ENCODE results near the gene WRAP73. TPM values are rescaled to one million over a fixed set of nuclear protein-coding genes. Genes with fewer than 3 reads are reported as not detected.

Gene WRAP73
- total and polyA plus RNA-seq, 9 of the 15 experiments (the other 6 are each of a cell fraction or from before 2014, with no cell fraction given), result 4.3 to 51.8 (median 30.1) TPM

DNA sequence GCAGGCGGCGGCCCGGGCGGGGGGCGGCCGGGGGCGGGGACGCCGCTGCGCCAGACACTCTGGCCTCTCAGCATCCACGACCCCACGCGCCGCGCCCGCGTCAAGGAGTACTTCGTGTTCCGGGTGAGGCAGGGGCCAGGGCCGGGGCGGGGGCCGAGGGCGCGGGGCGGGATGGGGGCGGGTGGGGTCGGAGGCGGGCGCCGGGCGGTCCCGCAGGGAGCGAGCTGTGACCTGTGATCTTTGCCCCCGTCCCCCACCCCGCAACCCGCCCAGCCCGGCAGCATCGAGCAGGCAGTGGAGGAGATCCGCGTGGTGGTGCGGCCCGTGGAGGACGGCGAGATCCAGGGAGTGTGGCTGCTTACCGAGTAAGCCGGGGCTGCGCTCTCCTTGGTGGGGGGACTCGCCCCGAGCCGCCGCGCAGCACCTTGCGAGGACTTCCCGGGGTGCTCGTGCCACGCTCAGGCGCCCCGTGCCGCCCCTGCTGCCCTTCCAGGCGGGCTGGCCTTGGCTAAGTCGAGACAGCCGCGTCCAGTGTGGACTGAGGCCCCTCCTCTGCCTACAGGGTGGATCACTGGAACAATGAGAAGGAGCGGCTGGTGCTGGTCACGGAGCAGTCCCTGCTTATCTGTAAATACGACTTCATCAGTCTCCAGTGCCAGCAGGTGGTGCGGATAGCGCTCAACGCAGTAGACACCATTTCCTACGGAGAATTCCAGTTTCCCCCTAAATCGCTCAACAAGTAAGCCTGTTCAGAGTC lies 24.6 kb downstream of the WRAP73 start (continued):
- TF ChIP-seq MYBL2 (IDR thresholded peaks at IDR 0.05; ENCODE audit: low read depth) (no peak), MYBL2 (CRISPR knock-in tag; IDR thresholded peaks at IDR 0.05; ENCODE audit: borderline replicate concordance) (no peak), ARID1B (IDR thresholded peaks at IDR 0.05) (peak; percentile 84), ZNF717 (CRISPR knock-in tag; IDR thresholded peaks at IDR 0.05) (no peak), TAF1 (IDR thresholded peaks at IDR 0.05; ENCODE audit: control insufficient read depth, extremely low read depth, insufficient read depth, low read length, severe bottlenecking) (peak; percentile 25), TCFL5 (CRISPR knock-in tag; conservative IDR thresholded peaks at IDR 0.05) (no peak), GTF2A2 (tag; IDR thresholded peaks at IDR 0.05) (no peak), HDAC2 (IDR thresholded peaks at IDR 0.05) (no peak), NR3C1 (CRISPR knock-in tag; IDR thresholded peaks at IDR 0.05) (no peak), ZC3H11A (IDR thresholded peaks at IDR 0.05; ENCODE audit: low read depth, low read length) (no peak), KDM5B (IDR thresholded peaks at IDR 0.05; ENCODE audit: insufficient replicate concordance, low read depth, low read length) (no peak), TRIM24 (IDR thresholded peaks at IDR 0.05) (no peak)
- TF ChIP-seq, protein P1, sequence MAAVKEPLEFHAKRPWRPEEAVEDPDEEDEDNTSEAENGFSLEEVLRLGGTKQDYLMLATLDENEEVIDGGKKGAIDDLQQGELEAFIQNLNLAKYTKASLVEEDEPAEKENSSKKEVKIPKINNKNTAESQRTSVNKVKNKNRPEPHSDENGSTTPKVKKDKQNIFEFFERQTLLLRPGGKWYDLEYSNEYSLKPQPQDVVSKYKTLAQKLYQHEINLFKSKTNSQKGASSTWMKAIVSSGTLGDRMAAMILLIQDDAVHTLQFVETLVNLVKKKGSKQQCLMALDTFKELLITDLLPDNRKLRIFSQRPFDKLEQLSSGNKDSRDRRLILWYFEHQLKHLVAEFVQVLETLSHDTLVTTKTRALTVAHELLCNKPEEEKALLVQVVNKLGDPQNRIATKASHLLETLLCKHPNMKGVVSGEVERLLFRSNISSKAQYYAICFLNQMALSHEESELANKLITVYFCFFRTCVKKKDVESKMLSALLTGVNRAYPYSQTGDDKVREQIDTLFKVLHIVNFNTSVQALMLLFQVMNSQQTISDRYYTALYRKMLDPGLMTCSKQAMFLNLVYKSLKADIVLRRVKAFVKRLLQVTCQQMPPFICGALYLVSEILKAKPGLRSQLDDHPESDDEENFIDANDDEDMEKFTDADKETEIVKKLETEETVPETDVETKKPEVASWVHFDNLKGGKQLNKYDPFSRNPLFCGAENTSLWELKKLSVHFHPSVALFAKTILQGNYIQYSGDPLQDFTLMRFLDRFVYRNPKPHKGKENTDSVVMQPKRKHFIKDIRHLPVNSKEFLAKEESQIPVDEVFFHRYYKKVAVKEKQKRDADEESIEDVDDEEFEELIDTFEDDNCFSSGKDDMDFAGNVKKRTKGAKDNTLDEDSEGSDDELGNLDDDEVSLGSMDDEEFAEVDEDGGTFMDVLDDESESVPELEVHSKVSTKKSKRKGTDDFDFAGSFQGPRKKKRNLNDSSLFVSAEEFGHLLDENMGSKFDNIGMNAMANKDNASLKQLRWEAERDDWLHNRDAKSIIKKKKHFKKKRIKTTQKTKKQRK (IDR thresholded peaks at IDR 0.05; ENCODE audit: borderline replicate concordance, low read depth, low read length), result no peak
- TF ChIP-seq, protein P2, sequence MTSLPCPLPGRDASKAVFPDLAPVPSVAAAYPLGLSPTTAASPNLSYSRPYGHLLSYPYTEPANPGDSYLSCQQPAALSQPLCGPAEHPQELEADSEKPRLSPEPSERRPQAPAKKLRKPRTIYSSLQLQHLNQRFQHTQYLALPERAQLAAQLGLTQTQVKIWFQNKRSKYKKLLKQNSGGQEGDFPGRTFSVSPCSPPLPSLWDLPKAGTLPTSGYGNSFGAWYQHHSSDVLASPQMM (CRISPR knock-in tag; IDR thresholded peaks at IDR 0.05), result no peak
- TF ChIP-seq, protein P3, sequence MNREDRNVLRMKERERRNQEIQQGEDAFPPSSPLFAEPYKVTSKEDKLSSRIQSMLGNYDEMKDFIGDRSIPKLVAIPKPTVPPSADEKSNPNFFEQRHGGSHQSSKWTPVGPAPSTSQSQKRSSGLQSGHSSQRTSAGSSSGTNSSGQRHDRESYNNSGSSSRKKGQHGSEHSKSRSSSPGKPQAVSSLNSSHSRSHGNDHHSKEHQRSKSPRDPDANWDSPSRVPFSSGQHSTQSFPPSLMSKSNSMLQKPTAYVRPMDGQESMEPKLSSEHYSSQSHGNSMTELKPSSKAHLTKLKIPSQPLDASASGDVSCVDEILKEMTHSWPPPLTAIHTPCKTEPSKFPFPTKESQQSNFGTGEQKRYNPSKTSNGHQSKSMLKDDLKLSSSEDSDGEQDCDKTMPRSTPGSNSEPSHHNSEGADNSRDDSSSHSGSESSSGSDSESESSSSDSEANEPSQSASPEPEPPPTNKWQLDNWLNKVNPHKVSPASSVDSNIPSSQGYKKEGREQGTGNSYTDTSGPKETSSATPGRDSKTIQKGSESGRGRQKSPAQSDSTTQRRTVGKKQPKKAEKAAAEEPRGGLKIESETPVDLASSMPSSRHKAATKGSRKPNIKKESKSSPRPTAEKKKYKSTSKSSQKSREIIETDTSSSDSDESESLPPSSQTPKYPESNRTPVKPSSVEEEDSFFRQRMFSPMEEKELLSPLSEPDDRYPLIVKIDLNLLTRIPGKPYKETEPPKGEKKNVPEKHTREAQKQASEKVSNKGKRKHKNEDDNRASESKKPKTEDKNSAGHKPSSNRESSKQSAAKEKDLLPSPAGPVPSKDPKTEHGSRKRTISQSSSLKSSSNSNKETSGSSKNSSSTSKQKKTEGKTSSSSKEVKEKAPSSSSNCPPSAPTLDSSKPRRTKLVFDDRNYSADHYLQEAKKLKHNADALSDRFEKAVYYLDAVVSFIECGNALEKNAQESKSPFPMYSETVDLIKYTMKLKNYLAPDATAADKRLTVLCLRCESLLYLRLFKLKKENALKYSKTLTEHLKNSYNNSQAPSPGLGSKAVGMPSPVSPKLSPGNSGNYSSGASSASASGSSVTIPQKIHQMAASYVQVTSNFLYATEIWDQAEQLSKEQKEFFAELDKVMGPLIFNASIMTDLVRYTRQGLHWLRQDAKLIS (CRISPR knock-in tag; IDR thresholded peaks at IDR 0.05), result no peak
- TF ChIP-seq, protein P4, sequence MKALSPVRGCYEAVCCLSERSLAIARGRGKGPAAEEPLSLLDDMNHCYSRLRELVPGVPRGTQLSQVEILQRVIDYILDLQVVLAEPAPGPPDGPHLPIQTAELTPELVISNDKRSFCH (CRISPR knock-in tag; IDR thresholded peaks at IDR 0.05), result no peak
- TF ChIP-seq, protein P4 (tag; IDR thresholded peaks at IDR 0.05), result no peak
- TF ChIP-seq, protein P5, sequence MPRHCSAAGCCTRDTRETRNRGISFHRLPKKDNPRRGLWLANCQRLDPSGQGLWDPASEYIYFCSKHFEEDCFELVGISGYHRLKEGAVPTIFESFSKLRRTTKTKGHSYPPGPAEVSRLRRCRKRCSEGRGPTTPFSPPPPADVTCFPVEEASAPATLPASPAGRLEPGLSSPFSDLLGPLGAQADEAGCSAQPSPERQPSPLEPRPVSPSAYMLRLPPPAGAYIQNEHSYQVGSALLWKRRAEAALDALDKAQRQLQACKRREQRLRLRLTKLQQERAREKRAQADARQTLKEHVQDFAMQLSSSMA (CRISPR knock-in tag; IDR thresholded peaks at IDR 0.05), result no peak
